ENCODE measurements around the gene OSER1. TPM values are rescaled to one million over a fixed set of nuclear protein-coding genes. Genes with fewer than 3 reads are reported as not detected.

The OSER1 gene
- total and polyA plus RNA-seq, 2 donors (not counting 1 experiment from before 2014, with no cell fraction given) = 50.9 to 73.2 TPM

- H4K20me1 ChIP-seq (ENCODE audit: control insufficient read depth, extremely low read depth, insufficient read depth, low read length) = no peaks in the 10 kb centered on the region
- no peaks in the 10 kb centered on the region for H3K9me3 ChIP-seq (ENCODE audit: control insufficient read depth, insufficient read depth, low read depth, low read length)
- no peak for DNase-seq (ENCODE audit: low read depth in 2 of 2)
- H3K4me3 ChIP-seq (replicated peaks in 1 of 4; ENCODE audit: control extremely low read depth in 1 of 4, insufficient read depth in 1 of 4, low read depth in 3 of 4, low read length in 4 of 4) = no peak overlapping the region
- no peaks in the 10 kb centered on the region for H3K36me3 ChIP-seq (ENCODE audit: control insufficient read depth, insufficient read depth, low read length)
- H3K9ac ChIP-seq (ENCODE audit: insufficient read depth, low read length) = no peak overlapping the region
- H3K4me1 ChIP-seq (ENCODE audit: control insufficient read depth, extremely low read depth, insufficient read depth, low read length) = no peaks in the 10 kb centered on the region
- no peak overlapping the region for H3K4me2 ChIP-seq (ENCODE audit: extremely low read depth, insufficient read depth, low read length)
- H2AFZ ChIP-seq (ENCODE audit: low read length) = no peak overlapping the region
- no peaks in the 10 kb centered on the region for H3K79me2 ChIP-seq (ENCODE audit: control insufficient read depth, insufficient read depth, low read length)
- no peak for TF ChIP-seq CTCF (conservative IDR thresholded peaks at IDR 0.05 in 1 of 2, IDR thresholded peaks at IDR 0.05 in 1 of 2; ENCODE audit: low read depth in 1 of 2, low read length in 2 of 2)
- TF ChIP-seq EZH2 (IDR thresholded peaks at IDR 0.05; ENCODE audit: low read length, missing control alignments) = no peak
- H3K27ac ChIP-seq (ENCODE audit: insufficient read depth, low read length) = no peak overlapping the region
- no peaks in the 10 kb centered on the region for H3K27me3 ChIP-seq (ENCODE audit: control insufficient read depth, insufficient read depth, low read length)
These were observed 14.1 kb upstream of the OSER1 start for GRCh38 chr20:44224637-44225036.

- Histone ChIP-seq H3K27ac (ENCODE audit: insufficient read depth, low read length) (no peak overlapping the region), H3K4me1 (ENCODE audit: control insufficient read depth, extremely low read depth, insufficient read depth, low read length) (no peaks in the 10 kb centered on the region), H3K9ac (ENCODE audit: insufficient read depth, low read length) (no peak overlapping the region), H3K9me3 (ENCODE audit: control insufficient read depth, insufficient read depth, low read depth, low read length) (no peaks in the 10 kb centered on the region), H2AFZ (ENCODE audit: low read length) (no peak overlapping the region), H4K20me1 (ENCODE audit: control insufficient read depth, extremely low read depth, insufficient read depth, low read length) (no peaks in the 10 kb centered on the region), H3K36me3 (ENCODE audit: control insufficient read depth, insufficient read depth, low read length) (no peaks in the 10 kb centered on the region), H3K4me3 (replicated peaks in 1 of 4; ENCODE audit: control extremely low read depth in 1 of 4, insufficient read depth in 1 of 4, low read depth in 3 of 4, low read length in 4 of 4) (no peak overlapping the region), H3K79me2 (ENCODE audit: control insufficient read depth, insufficient read depth, low read length) (no peaks in the 10 kb centered on the region), H3K4me2 (ENCODE audit: extremely low read depth, insufficient read depth, low read length) (no peak overlapping the region), H3K27me3 (ENCODE audit: control insufficient read depth, insufficient read depth, low read length) (no peaks in the 10 kb centered on the region)
- TF ChIP-seq EZH2 (IDR thresholded peaks at IDR 0.05; ENCODE audit: low read length, missing control alignments) = no peak
- no peak for TF ChIP-seq CTCF (conservative IDR thresholded peaks at IDR 0.05 in 1 of 2, IDR thresholded peaks at IDR 0.05 in 1 of 2; ENCODE audit: low read depth in 1 of 2, low read length in 2 of 2)
- DNase-seq (ENCODE audit: low read depth in 2 of 2) = no peak
These were observed 13.2 kb upstream of the OSER1 start for GRCh38 chr20:44223721-44224120.

GRCh38 chr20:44222633-44223368 is 12.2 kb upstream of the OSER1 start:
- Histone ChIP-seq H3K4me2 (ENCODE audit: extremely low read depth, insufficient read depth, low read length) (no peak overlapping the region), H3K9ac (ENCODE audit: insufficient read depth, low read length) (no peak overlapping the region), H2AFZ (ENCODE audit: low read length) (no peak overlapping the region), H3K36me3 (ENCODE audit: control insufficient read depth, insufficient read depth, low read length) (no peaks in the 10 kb centered on the region), H3K4me3 (replicated peaks in 1 of 4; ENCODE audit: control extremely low read depth in 1 of 4, insufficient read depth in 1 of 4, low read depth in 3 of 4, low read length in 4 of 4) (no peak overlapping the region), H3K79me2 (ENCODE audit: control insufficient read depth, insufficient read depth, low read length) (no peaks in the 10 kb centered on the region), H4K20me1 (ENCODE audit: control insufficient read depth, extremely low read depth, insufficient read depth, low read length) (no peaks in the 10 kb centered on the region), H3K27me3 (ENCODE audit: control insufficient read depth, insufficient read depth, low read length) (no peaks in the 10 kb centered on the region), H3K4me1 (ENCODE audit: control insufficient read depth, extremely low read depth, insufficient read depth, low read length) (no peaks in the 10 kb centered on the region), H3K27ac (ENCODE audit: insufficient read depth, low read length) (no peak overlapping the region), H3K9me3 (ENCODE audit: control insufficient read depth, insufficient read depth, low read depth, low read length) (no peaks in the 10 kb centered on the region)
- no peak for DNase-seq (ENCODE audit: low read depth in 2 of 2)
- TF ChIP-seq CTCF (conservative IDR thresholded peaks at IDR 0.05 in 1 of 2, IDR thresholded peaks at IDR 0.05 in 1 of 2; ENCODE audit: low read depth in 1 of 2, low read length in 2 of 2) (no peak), EZH2 (IDR thresholded peaks at IDR 0.05; ENCODE audit: low read length, missing control alignments) (no peak)
